Stromal cell of bone marrow (primary cell): ENCODE results near the gene TAF10.

ENCODE experiments used
- DNase-seq: peaks from one replicate; pipeline ENCODE4 v3.0.0-alpha.2; 2012; ENCODE audit warnings: low read depth

Gene TAF10

GRCh38 chr11:6576471-6577373 lies 35.3 kb downstream of the TAF10 start:
- DNase-seq = peak; percentile 35

- no peak for DNase-seq
Observed at GRCh38 chr11:6574816-6575715, 37.0 kb downstream of the TAF10 start.

GRCh38 chr11:6572215-6572614 lies 39.8 kb downstream of the TAF10 start:
- peak; percentile 69 for DNase-seq

GRCh38 chr11:6571434-6572008 lies 40.5 kb downstream of the TAF10 start:
- DNase-seq = no peak

GRCh38 chr11:6570691-6571427 lies 41.2 kb downstream of the TAF10 start:
- DNase-seq = no peak

- no peak for DNase-seq
Observed at GRCh38 chr11:6569706-6570105, 42.3 kb downstream of the TAF10 start.

- peak; percentile 25 for DNase-seq
Observed at GRCh38 chr11:6568191-6568918, 43.7 kb downstream of the TAF10 start.

- no peak for DNase-seq
Observed at GRCh38 chr11:6567371-6567745, 44.7 kb downstream of the TAF10 start.

GRCh38 chr11:6566704-6567370 lies 45.2 kb downstream of the TAF10 start:
- no peak for DNase-seq

GRCh38 chr11:6565988-6566703 lies 45.9 kb downstream of the TAF10 start:
- no peak for DNase-seq

GRCh38 chr11:6565325-6565724 lies 46.7 kb downstream of the TAF10 start:
- no peak for DNase-seq

- DNase-seq = no peak
Observed at GRCh38 chr11:6563667-6564066, 48.3 kb downstream of the TAF10 start.

- DNase-seq = no peak
Observed at GRCh38 chr11:6563121-6563619, 48.8 kb downstream of the TAF10 start.

GRCh38 chr11:6561288-6561687 lies 50.7 kb downstream of the TAF10 start:
- no peak for DNase-seq
